ENCODE results near the gene SLC44A4.

SLC44A4 gene

DNA sequence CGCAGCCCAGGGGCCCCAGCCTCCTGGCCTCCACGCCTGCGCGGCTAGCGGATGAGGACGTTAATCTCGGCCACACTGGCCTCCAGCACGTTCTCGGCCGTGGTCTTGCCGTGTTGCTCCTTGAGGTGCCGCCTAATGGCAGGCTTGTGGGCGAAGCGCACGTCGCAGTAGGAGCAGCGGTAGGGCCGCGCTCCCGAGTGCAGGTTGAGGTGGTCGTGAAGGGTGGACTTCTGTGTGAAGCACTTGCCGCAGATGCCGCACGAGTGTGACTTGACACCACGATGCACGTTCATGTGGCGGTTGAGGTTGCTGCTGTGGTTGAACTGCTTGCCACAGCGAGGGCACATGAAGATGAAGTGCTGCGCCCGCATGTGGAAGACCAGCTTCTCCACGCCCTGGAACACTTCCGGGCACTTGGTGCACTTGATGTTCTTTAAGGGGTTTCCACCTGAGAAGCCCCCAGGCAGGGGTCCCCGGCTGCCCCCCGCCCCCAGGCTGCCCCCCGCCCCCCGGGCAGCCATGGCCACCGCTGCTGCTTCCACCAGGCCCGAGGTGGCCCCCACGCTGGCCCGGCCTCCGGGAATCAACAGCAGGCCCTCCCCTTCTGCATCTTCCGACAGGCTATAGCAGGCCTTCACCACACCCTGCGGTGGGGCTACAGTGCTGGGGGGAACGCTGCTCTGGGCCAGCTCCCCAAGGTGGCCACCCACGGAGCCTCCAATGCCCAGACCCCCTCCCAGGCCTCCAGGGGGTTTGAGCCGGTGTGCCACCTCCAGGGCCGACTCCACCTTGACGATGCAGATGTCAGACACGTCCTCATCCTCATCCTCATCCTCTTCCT is 21.3 kb upstream of the SLC44A4 start:
- H3K9ac ChIP-seq (ENCODE audit: low read depth, low read length): no peak overlapping the region
- no peaks in the 10 kb centered on the region for H3K9me3 ChIP-seq (ENCODE audit: control insufficient read depth, insufficient read depth, low read length)
- no peaks in the 10 kb centered on the region for H3K27me3 ChIP-seq (ENCODE audit: control insufficient read depth, insufficient read depth, low read length)
- peaks cover 3% of the 10 kb centered on the region for H3K4me1 ChIP-seq (ENCODE audit: control insufficient read depth, insufficient read depth, low read length)
- peaks cover 5% of the 10 kb centered on the region for H3K36me3 ChIP-seq (ENCODE audit: control insufficient read depth, insufficient read depth, low read length)
- H3K4me3 ChIP-seq (ENCODE audit: low read depth, low read length): no peak overlapping the region

DNA sequence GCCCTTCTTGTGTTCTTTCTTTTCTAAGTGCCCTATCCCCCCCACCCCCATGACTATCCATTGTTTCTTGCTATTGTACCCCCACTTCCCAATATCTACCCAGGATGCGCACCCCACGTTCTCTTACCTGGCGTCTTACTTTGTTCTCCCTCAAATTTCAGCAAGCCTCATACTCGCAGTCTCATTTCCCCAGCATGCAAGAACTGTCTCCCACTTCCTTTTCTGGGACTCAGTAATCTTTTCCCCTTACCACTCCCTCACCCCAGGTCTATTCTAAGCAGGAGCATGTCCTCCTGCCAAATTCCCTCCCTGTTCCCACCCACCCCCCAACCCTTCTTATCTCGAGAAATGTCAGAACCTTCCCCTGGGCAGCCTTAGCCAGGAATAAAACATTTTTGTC is 20.4 kb upstream of the SLC44A4 start:
- Histone ChIP-seq H3K9ac (ENCODE audit: low read depth, low read length) (no peak overlapping the region), H3K27me3 (ENCODE audit: control insufficient read depth, insufficient read depth, low read length) (no peaks in the 10 kb centered on the region), H3K4me3 (ENCODE audit: low read depth, low read length) (no peak overlapping the region), H3K36me3 (ENCODE audit: control insufficient read depth, insufficient read depth, low read length) (peaks cover 11% of the 10 kb centered on the region), H3K4me1 (ENCODE audit: control insufficient read depth, insufficient read depth, low read length) (peaks cover 3% of the 10 kb centered on the region), H3K9me3 (ENCODE audit: control insufficient read depth, insufficient read depth, low read length) (no peaks in the 10 kb centered on the region)

DNA sequence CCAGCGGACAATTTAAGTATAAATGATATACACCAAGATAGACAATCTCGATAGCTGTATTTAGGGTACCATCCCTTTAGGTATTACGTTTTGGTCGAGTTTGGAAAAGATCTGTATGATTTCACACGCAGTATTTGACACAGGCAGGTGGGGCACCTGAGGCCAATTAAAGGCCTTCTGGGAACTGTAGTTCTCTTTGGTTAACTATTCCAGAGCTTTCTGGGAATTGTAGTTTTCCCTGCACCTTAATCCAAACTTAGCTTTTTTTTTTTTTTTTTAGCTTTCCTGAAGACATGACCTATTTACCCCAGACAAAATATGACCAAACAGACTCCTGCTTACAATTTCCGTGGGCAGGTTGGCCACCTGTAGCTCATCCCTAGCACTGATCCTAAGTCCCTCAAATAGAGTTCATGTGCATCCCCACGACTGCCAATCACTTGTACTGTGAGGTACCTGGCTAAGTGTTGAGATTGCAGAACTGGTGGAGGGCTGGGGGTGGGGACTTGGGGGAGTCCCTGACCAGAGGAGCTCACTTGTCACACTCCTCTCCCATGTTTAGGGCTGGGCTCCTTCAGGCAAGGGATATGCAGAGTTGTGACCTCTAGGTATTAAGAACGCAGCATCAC is 19.7 kb upstream of the SLC44A4 start:
- peak overlapping the region; percentile 95 for H3K4me3 ChIP-seq (ENCODE audit: low read depth, low read length)
- peaks cover 3% of the 10 kb centered on the region for H3K4me1 ChIP-seq (ENCODE audit: control insufficient read depth, insufficient read depth, low read length)
- H3K27me3 ChIP-seq (ENCODE audit: control insufficient read depth, insufficient read depth, low read length): no peaks in the 10 kb centered on the region
- H3K36me3 ChIP-seq (ENCODE audit: control insufficient read depth, insufficient read depth, low read length): peaks cover 14% of the 10 kb centered on the region
- H3K9ac ChIP-seq (ENCODE audit: low read depth, low read length): peak overlapping the region; percentile 85
- H3K9me3 ChIP-seq (ENCODE audit: control insufficient read depth, insufficient read depth, low read length): no peaks in the 10 kb centered on the region

DNA sequence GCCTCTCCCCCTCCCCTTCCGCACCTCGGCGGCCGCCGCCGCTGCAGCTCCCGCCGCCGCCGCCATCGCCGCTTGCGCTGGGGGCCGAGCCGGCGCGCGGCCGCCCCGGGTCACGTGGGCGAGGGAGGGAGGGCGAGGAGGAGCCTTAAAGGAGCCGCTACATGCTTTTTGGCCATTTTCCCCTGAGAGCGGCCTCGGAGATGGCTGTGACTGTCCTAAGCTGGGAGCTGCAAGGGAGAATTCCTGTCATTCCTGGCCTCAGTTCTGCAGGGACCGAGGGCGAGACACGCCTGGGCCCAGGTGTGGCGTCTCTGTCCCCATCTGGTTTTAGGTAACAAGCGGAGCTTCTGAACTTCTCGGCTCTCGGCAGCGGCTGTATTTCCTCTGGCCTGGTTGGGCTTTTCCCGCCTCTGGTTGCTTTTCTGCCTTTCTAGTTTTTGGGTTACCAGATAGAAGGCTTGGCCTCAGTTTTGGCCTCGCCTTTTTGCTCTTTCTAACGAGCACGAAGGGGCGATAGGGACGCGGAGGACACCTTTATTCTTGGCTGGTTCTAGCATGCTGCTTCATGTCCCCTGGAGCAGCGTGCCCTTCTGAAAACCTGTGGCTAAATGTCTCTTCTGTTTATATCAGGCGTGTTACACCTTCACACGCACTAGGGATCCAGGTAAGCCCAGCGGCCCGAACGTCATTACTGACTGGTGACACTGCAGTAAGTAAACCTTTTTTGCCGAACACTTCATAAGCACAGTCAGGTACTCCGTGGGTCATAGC is 19.0 kb upstream of the SLC44A4 start, which contains the start of gene EHMT2:
EHMT2 (minus strand) TSS at position 87 of the 771 bp plus-strand sequence; CDS start at position 66, 21 bp downstream.
- peak within 1 kb of the TSS; percentile 95 for H3K4me3 ChIP-seq (ENCODE audit: low read depth, low read length)
- peaks cover 3% of the 10 kb centered on the region for H3K4me1 ChIP-seq (ENCODE audit: control insufficient read depth, insufficient read depth, low read length)
- H3K9ac ChIP-seq (ENCODE audit: low read depth, low read length): peak within 1 kb of the TSS; percentile 85
- no peaks in the 10 kb centered on the region for H3K9me3 ChIP-seq (ENCODE audit: control insufficient read depth, insufficient read depth, low read length)
- H3K27me3 ChIP-seq (ENCODE audit: control insufficient read depth, insufficient read depth, low read length): no peaks in the 10 kb centered on the region
- peaks cover 21% of the 10 kb centered on the region for H3K36me3 ChIP-seq (ENCODE audit: control insufficient read depth, insufficient read depth, low read length)

DNA sequence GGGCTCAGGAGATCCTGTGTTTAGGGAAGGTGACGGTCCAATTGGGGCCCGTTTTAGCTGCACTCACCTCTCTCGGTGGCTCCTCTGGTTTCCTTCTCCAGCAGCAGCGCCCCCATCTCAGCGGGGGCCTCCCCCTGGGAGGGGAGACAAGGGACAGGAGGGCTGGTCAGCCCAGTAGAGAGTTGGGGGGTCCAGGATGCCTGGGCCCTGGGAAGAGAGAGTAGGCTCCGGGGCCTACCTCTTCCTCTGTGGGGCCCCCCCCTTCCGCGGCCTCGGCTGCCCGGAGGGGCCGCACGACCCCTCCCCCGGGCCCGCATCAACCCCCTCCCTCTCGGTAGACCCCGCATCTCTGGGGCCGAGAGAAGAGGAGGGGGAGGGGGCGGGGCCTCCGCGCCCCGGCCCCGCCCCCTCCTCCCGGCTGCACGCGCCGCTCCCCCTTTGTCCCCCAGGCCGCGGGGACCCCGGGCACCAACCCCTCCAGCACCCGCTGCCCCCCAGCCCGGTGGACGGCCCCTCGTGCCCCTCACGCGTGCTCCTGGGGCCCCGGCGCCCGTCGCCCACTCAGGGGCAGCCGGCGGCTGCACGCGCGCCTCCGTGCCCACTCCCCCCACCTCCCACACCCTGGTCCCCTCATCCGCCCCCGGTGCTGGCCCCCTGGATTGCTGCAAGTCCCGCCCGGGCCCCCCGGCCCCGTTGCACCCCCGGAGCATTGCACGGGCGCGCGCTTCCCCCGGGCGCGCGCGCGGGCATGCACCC is 18.2 kb upstream of the SLC44A4 start:
- Histone ChIP-seq H3K9ac (ENCODE audit: low read depth, low read length) (peak overlapping the region; percentile 76), H3K4me3 (ENCODE audit: low read depth, low read length) (peak overlapping the region; percentile 95), H3K27me3 (ENCODE audit: control insufficient read depth, insufficient read depth, low read length) (no peaks in the 10 kb centered on the region), H3K9me3 (ENCODE audit: control insufficient read depth, insufficient read depth, low read length) (no peaks in the 10 kb centered on the region), H3K4me1 (ENCODE audit: control insufficient read depth, insufficient read depth, low read length) (peaks cover 3% of the 10 kb centered on the region), H3K36me3 (ENCODE audit: control insufficient read depth, insufficient read depth, low read length) (peaks cover 27% of the 10 kb centered on the region)

DNA sequence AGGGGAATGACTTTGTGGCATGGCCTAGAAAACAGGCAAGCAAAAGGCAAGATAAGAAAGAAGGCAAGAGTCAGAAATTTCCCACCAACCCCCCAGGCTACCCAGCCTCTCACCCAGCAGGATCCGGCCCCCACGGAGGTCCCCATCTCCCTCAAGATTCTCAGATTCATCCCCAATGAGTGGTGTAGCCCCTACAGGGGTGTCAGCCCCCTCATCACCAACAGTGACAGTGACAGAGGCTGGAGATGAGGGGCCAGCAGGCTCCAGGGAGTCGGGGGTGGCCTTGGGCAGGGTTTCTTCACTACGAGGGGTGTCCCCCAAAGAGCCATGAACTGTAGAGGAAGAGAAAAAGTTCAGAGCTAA is 17.7 kb upstream of the SLC44A4 start:
- Histone ChIP-seq H3K36me3 (ENCODE audit: control insufficient read depth, insufficient read depth, low read length) (peaks cover 27% of the 10 kb centered on the region), H3K4me3 (ENCODE audit: low read depth, low read length) (peak overlapping the region; percentile 95), H3K27me3 (ENCODE audit: control insufficient read depth, insufficient read depth, low read length) (no peaks in the 10 kb centered on the region), H3K9me3 (ENCODE audit: control insufficient read depth, insufficient read depth, low read length) (no peaks in the 10 kb centered on the region), H3K9ac (ENCODE audit: low read depth, low read length) (peak overlapping the region; percentile 76), H3K4me1 (ENCODE audit: control insufficient read depth, insufficient read depth, low read length) (peaks cover 3% of the 10 kb centered on the region)

DNA sequence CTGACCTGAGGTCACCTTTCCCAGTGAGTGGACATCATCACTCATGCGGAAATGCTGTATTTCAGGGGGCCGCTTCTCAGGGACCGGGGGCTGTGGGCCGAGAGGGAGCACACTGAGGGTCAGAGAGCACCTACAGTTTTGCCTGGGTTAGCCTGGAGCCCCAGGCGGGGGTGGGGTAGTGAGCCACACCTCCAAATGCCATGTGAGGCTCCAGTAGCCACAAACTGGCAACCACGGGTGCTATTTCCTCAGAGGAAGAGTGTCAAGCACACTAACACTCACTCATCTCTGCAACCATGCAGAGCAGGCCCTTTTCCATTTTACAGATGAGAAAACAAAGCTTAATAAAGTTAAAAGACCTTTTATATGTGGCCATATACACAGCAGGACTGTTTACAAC is 14.0 kb upstream of the SLC44A4 start:
- Histone ChIP-seq H3K9me3 (ENCODE audit: control insufficient read depth, insufficient read depth, low read length) (no peaks in the 10 kb centered on the region), H3K36me3 (ENCODE audit: control insufficient read depth, insufficient read depth, low read length) (peaks cover 36% of the 10 kb centered on the region), H3K9ac (ENCODE audit: low read depth, low read length) (no peak overlapping the region), H3K4me3 (ENCODE audit: low read depth, low read length) (no peak overlapping the region), H3K4me1 (ENCODE audit: control insufficient read depth, insufficient read depth, low read length) (no peaks in the 10 kb centered on the region), H3K27me3 (ENCODE audit: control insufficient read depth, insufficient read depth, low read length) (no peaks in the 10 kb centered on the region)

DNA sequence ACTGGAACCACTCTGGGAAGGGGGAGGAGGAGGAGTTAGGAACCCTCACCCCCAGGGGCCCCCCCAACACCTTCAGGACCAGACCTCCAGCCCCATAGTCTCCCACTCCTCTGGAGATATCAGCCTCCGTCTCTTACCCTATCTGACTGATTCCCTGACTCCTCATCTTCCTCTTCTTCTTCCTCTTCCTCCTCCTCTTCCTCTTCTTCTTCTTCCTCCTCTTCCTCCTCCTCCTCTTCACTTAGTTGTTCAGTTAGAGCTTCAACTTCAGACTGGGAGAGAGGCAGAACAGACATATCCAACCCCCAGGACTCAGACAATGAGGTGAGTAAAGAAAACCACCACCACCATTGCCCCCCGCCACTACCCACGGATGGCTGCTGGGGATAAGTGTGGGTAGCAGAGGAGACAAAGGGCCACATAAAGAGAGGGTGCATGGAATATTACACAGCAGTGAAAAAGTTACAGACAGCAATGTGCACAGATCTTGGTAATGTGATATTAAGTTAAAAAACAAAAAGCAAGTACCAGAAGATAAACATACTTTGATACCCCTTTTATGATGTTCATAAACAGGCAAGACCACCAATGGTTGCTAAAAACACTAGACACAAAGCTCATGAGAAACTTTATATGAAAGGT is 10.7 kb upstream of the SLC44A4 start:
- Histone ChIP-seq H3K9me3 (ENCODE audit: control insufficient read depth, insufficient read depth, low read length) (no peaks in the 10 kb centered on the region), H3K4me1 (ENCODE audit: control insufficient read depth, insufficient read depth, low read length) (no peaks in the 10 kb centered on the region), H3K27me3 (ENCODE audit: control insufficient read depth, insufficient read depth, low read length) (no peaks in the 10 kb centered on the region), H3K4me3 (ENCODE audit: low read depth, low read length) (no peak overlapping the region), H3K9ac (ENCODE audit: low read depth, low read length) (no peak overlapping the region), H3K36me3 (ENCODE audit: control insufficient read depth, insufficient read depth, low read length) (peaks cover 53% of the 10 kb centered on the region)

DNA sequence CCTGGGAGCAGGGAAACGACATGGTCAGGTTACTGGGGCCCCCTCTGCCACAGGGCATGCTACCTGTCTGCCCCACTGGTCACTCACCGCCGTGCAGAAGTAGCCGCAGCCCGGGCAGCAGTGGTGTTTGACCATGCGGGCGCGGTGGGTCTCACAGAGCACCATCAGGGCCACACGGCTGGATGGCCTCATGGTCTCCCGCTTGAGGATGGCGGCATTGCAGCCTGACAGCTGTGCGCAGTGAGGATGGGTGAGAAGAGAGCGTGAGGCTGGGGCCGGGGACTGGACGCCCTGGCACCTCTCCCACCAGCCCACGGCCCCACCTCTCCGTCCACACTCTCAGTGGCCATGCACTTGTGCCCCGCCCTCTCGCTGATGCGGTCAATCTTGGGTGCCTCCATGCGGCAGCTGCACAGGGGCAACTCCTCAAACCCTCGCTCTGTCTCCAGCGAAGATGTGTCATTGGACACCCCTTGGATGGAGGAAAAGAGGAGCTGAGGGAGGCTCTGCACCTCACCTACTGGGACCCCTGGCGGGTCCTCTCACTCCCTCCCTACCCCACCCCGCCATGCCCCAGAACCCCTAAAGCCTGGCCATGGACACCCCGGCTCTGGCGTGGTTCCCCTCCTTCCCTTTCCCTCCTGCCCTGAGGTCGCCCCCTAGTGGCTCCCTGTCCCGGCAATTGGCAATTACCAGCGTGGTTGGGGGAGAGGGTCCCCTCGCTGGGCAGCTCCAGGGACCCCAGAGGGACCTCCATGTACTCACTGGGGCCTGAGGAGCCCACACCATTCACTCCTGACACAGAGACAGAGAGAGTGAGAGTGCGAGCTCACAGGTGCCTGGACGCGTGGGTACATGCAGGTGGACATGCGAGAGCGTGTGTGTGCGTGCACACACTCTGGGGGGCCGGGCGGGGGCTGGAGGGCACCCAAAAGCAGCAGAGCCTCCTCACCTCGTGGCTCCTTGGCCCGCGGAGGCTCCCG is 9.8 kb upstream of the SLC44A4 start:
- H3K9me3 ChIP-seq (ENCODE audit: control insufficient read depth, insufficient read depth, low read length): no peaks in the 10 kb centered on the region

More for the DNA sequence above, 9.8 kb upstream of the SLC44A4 start:
- no peak overlapping the region for H3K4me3 ChIP-seq (ENCODE audit: low read depth, low read length)
- peaks cover 56% of the 10 kb centered on the region for H3K36me3 ChIP-seq (ENCODE audit: control insufficient read depth, insufficient read depth, low read length)
- no peaks in the 10 kb centered on the region for H3K27me3 ChIP-seq (ENCODE audit: control insufficient read depth, insufficient read depth, low read length)
- H3K9ac ChIP-seq (ENCODE audit: low read depth, low read length): no peak overlapping the region
- H3K4me1 ChIP-seq (ENCODE audit: control insufficient read depth, insufficient read depth, low read length): no peaks in the 10 kb centered on the region
